WTC11 (cell line): ENCODE data around the gene CACNA1D. TPM values are rescaled to one million over a fixed set of nuclear protein-coding genes. Genes with fewer than 3 reads are reported as not detected.

Experiments
- ATAC-seq: fragments of 200-7000 bp; cut with Tn5 transposase; 2 replicates; pipeline ENCODE4 v1.10.0; 2021; ENCODE audit warnings: mild to moderate bottlenecking, moderate library complexity
- CTCF ChIA-PET: fragments of 300-600 bp; sonication (Branson Sonifier 250); formaldehyde crosslinking; loops from one replicate; lab custom pipeline; 2021; ENCODE audit warnings: antibody characterized with exemption; lab: Charles Lee
- POLR2A ChIA-PET: fragments of 350-600 bp; sonication (Branson Sonifier 250); formaldehyde crosslinking; loops from one replicate; lab custom pipeline; 2021; ENCODE audit warnings: antibody characterized with exemption; lab: Charles Lee
- DNase-seq: peaks from one replicate; pipeline ENCODE4 v3.0.0; 2021; ENCODE audit warnings: low spot score
- H3K27ac Mint-ChIP-seq: 2 replicates; pipeline ENCODE4 v1.8.0; 2021; ENCODE audit warnings: mixed read lengths
- H3K27me3 Mint-ChIP-seq: 2 replicates; pipeline ENCODE4 v1.8.0; 2021; ENCODE audit warnings: low read depth, mild to moderate bottlenecking, moderate library complexity, mixed read lengths
- H3K36me3 Mint-ChIP-seq: 2 replicates; pipeline ENCODE4 v1.8.0; 2021; ENCODE audit warnings: mixed read lengths
- H3K4me1 Mint-ChIP-seq: 2 replicates; pipeline ENCODE4 v1.8.0; 2022; ENCODE audit warnings: mixed read lengths
- H3K4me3 Mint-ChIP-seq: 2 replicates; pipeline ENCODE4 v1.8.0; 2021; ENCODE audit warnings: mild to moderate bottlenecking, moderate library complexity, mixed read lengths
- H3K9me3 Mint-ChIP-seq: 2 replicates; pipeline ENCODE4 v1.8.0; 2021; ENCODE audit warnings: mixed read lengths
- ATF6 ChIP-seq: sonication (generic); formaldehyde crosslinking; IDR thresholded peaks from 2 replicates; pipeline ENCODE4 v1.8.1; 2023; ENCODE audit warnings: mild to moderate bottlenecking, missing genetic modification reagents
- ESRRA ChIP-seq: sonication (generic); formaldehyde crosslinking; IDR thresholded peaks from 2 replicates; pipeline ENCODE4 v1.8.1; 2022; ENCODE audit warnings: mild to moderate bottlenecking, missing genetic modification reagents, borderline replicate concordance
- GRHL2 ChIP-seq: fragments of 250-450 bp; sonication (Bioruptor Pico); IDR thresholded peaks from 2 replicates; pipeline ENCODE4 v1.8.0; 2022; ENCODE audit warnings: mild to moderate bottlenecking, moderate library complexity; ENCODE audit not compliant: insufficient replicate concordance, severe bottlenecking
- JUN ChIP-seq: sonication (generic); formaldehyde crosslinking; IDR thresholded peaks from 2 replicates; pipeline ENCODE4 v1.8.0; 2023; ENCODE audit warnings: mild to moderate bottlenecking, missing genetic modification reagents
- MYBL2 ChIP-seq: sonication (generic); formaldehyde crosslinking; IDR thresholded peaks from 2 replicates; pipeline ENCODE4 v1.8.1; 2023; ENCODE audit warnings: mild to moderate bottlenecking, moderate library complexity, missing genetic modification reagents
- OVOL2 ChIP-seq: fragments of 250-450 bp; sonication (Bioruptor Pico); IDR thresholded peaks from 2 replicates; pipeline ENCODE4 v1.9.0; 2021; ENCODE audit warnings: mild to moderate bottlenecking, borderline replicate concordance
- SOX15 ChIP-seq: fragments of 250-450 bp; sonication (Bioruptor Pico); IDR thresholded peaks from 2 replicates; pipeline ENCODE4 v1.9.0; 2021; ENCODE audit warnings: mild to moderate bottlenecking
- TP53 ChIP-seq: sonication (generic); formaldehyde crosslinking; IDR thresholded peaks from 2 replicates; pipeline ENCODE4 v1.8.1; 2023; ENCODE audit warnings: mild to moderate bottlenecking, missing genetic modification reagents
- ZNF121 ChIP-seq: sonication (generic); formaldehyde crosslinking; IDR thresholded peaks from 2 replicates; pipeline ENCODE4 v1.8.0; 2023; ENCODE audit warnings: missing genetic modification reagents
- ZNF138 ChIP-seq: sonication (generic); formaldehyde crosslinking; conservative IDR thresholded peaks from 2 replicates; pipeline ENCODE4 v1.8.1; 2022; ENCODE audit warnings: mild to moderate bottlenecking, moderate library complexity, missing genetic modification reagents
- ZNF232 ChIP-seq: sonication (generic); formaldehyde crosslinking; IDR thresholded peaks from 2 replicates; pipeline ENCODE4 v1.8.0; 2022; ENCODE audit warnings: mild to moderate bottlenecking, missing genetic modification reagents
- ZNF281 ChIP-seq: sonication (generic); formaldehyde crosslinking; IDR thresholded peaks from 2 replicates; pipeline ENCODE4 v1.8.0; 2023; ENCODE audit warnings: mild to moderate bottlenecking, missing genetic modification reagents
- ZNF317 ChIP-seq: sonication (generic); formaldehyde crosslinking; IDR thresholded peaks from 2 replicates; pipeline ENCODE4 v1.8.1; 2023; ENCODE audit warnings: low read depth, mild to moderate bottlenecking, moderate library complexity, missing genetic modification reagents, borderline replicate concordance
- ZNF671 ChIP-seq: fragments of 250-450 bp; sonication (Bioruptor Pico); IDR thresholded peaks from 2 replicates; pipeline ENCODE4 v1.8.0; 2021; ENCODE audit warnings: mild to moderate bottlenecking
- total RNA-seq: library from RNA; stranded (reverse); gene quantifications from 3 replicates; pipeline ENCODE4 v1.2.3, GENCODE V29; 2021
- TF ChIP-seq, protein P1 (sequence below): fragments of 200-600 bp; IDR thresholded peaks from 2 replicates; pipeline ENCODE4 v1.8.0; 2022; ENCODE audit warnings: antibody characterized with exemption
- TF ChIP-seq, protein P2 (sequence below): sonication (generic); formaldehyde crosslinking; IDR thresholded peaks from 2 replicates; pipeline ENCODE4 v1.8.0; 2022; ENCODE audit warnings: mild to moderate bottlenecking, missing genetic modification reagents
- TF ChIP-seq, protein P3 (sequence below): sonication (generic); formaldehyde crosslinking; IDR thresholded peaks from 2 replicates; pipeline ENCODE4 v1.8.1; 2023; ENCODE audit warnings: mild to moderate bottlenecking, missing genetic modification reagents
- TF ChIP-seq, protein P4 (sequence below): sonication (generic); formaldehyde crosslinking; IDR thresholded peaks from 2 replicates; pipeline ENCODE4 v1.8.1; 2023; ENCODE audit warnings: mild to moderate bottlenecking, missing genetic modification reagents, moderate library complexity
- TF ChIP-seq, protein P5 (sequence below): sonication (generic); formaldehyde crosslinking; conservative IDR thresholded peaks from 2 replicates; pipeline ENCODE4 v1.8.1; 2023; ENCODE audit warnings: mild to moderate bottlenecking, low read depth, missing genetic modification reagents, moderate library complexity

CACNA1D gene
- total RNA-seq, 1 experiment from 2014 or later, result 2.3 TPM

DNA sequence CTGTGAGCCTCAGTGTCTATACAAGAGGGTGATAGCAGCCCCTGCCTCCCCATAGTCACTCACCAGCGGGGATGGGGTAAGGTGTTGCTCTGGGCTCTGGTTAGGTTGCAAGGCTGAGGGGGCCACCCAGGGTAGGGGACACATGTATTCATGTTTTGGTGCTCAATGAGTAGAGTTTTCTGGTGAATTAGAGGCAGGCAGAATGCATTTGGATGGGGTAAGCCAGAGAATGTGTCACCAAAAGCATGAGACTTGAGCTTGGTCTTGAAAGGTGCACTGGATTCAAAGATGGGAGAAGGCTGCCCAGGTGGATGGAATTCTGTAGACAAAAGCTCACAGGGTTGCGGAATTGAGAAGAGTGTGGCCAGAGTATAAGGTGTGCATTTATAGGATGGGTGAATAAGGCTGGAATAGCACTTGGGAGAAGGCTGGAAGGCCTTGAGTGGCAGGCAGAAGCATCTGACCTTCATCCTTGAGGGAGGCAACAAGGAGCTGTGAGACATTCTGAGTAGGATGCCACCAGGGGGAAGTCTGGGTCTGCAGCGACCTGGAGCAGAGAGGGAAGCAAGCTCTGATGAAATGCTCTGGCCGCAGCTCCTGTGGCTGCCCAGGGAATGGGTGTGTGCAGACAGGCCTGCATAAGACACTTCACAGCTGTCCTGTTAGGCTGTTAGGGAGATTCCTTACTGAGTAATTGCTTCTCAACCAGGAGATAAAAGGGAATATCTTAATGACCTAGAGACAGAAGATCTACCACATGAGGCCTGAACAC lies 202.2 kb downstream of the CACNA1D start:
- CTCF ChIA-PET, result interaction anchor here (0.7 to 1.7 kb wide), 10 partner anchors 9 to 270 kb away, joined by 3 to 14 read pairs (median 3); partner anchors contain the start of gene CACNA1D
- POLR2A ChIA-PET, result no interaction called here
- peak; percentile 64 for ATAC-seq

GRCh38 chr3:53700441-53700840 lies 206.0 kb downstream of the CACNA1D start:
- CTCF ChIA-PET, result interaction anchor here (1.7 kb wide), 1 partner anchor 44 kb away, joined by 4 read pairs; no protein-coding TSS in a partner anchor
- TF ChIP-seq ZNF138 (CRISPR knock-in tag), result no peak
- no peak for TF ChIP-seq ZNF317 (CRISPR knock-in tag)
- TF ChIP-seq, protein P1, sequence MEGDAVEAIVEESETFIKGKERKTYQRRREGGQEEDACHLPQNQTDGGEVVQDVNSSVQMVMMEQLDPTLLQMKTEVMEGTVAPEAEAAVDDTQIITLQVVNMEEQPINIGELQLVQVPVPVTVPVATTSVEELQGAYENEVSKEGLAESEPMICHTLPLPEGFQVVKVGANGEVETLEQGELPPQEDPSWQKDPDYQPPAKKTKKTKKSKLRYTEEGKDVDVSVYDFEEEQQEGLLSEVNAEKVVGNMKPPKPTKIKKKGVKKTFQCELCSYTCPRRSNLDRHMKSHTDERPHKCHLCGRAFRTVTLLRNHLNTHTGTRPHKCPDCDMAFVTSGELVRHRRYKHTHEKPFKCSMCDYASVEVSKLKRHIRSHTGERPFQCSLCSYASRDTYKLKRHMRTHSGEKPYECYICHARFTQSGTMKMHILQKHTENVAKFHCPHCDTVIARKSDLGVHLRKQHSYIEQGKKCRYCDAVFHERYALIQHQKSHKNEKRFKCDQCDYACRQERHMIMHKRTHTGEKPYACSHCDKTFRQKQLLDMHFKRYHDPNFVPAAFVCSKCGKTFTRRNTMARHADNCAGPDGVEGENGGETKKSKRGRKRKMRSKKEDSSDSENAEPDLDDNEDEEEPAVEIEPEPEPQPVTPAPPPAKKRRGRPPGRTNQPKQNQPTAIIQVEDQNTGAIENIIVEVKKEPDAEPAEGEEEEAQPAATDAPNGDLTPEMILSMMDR, result no peak
- no peak for TF ChIP-seq ZNF121 (CRISPR knock-in tag)
- no peak for TF ChIP-seq ZNF671 (CRISPR knock-in tag)
- no peak for TF ChIP-seq SOX15 (CRISPR knock-in tag)
- TF ChIP-seq ZNF281 (CRISPR knock-in tag), result no peak
- ATAC-seq (no peak), DNase-seq (no peak)
- no peaks in the 10 kb centered on the region for H3K27me3 Mint-ChIP-seq
- no peak overlapping the region for H3K27ac Mint-ChIP-seq
- H3K9me3 Mint-ChIP-seq, result no peaks in the 10 kb centered on the region
- no peak overlapping the region for H3K4me3 Mint-ChIP-seq
- POLR2A ChIA-PET, result no interaction called here
- no peaks in the 10 kb centered on the region for H3K36me3 Mint-ChIP-seq
- peaks cover 3% of the 10 kb centered on the region for H3K4me1 Mint-ChIP-seq

More for the DNA sequence above, 202.2 kb downstream of the CACNA1D start:
- Mint-ChIP-seq H3K27me3 (no peaks in the 10 kb centered on the region), H3K4me1 (no peaks in the 10 kb centered on the region), H3K4me3 (no peak overlapping the region), H3K9me3 (no peaks in the 10 kb centered on the region), H3K36me3 (no peaks in the 10 kb centered on the region), H3K27ac (no peak overlapping the region)
- no peak for DNase-seq
- TF ChIP-seq GRHL2 (no peak), ATF6 (CRISPR knock-in tag) (no peak), ESRRA (CRISPR knock-in tag) (no peak), ZNF232 (CRISPR knock-in tag) (no peak), JUN (CRISPR knock-in tag) (no peak), MYBL2 (CRISPR knock-in tag) (no peak), OVOL2 (CRISPR knock-in tag) (no peak), TP53 (CRISPR knock-in tag) (no peak)
- TF ChIP-seq, protein P2, sequence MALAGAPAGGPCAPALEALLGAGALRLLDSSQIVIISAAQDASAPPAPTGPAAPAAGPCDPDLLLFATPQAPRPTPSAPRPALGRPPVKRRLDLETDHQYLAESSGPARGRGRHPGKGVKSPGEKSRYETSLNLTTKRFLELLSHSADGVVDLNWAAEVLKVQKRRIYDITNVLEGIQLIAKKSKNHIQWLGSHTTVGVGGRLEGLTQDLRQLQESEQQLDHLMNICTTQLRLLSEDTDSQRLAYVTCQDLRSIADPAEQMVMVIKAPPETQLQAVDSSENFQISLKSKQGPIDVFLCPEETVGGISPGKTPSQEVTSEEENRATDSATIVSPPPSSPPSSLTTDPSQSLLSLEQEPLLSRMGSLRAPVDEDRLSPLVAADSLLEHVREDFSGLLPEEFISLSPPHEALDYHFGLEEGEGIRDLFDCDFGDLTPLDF (CRISPR knock-in tag), result no peak
- TF ChIP-seq, protein P3, sequence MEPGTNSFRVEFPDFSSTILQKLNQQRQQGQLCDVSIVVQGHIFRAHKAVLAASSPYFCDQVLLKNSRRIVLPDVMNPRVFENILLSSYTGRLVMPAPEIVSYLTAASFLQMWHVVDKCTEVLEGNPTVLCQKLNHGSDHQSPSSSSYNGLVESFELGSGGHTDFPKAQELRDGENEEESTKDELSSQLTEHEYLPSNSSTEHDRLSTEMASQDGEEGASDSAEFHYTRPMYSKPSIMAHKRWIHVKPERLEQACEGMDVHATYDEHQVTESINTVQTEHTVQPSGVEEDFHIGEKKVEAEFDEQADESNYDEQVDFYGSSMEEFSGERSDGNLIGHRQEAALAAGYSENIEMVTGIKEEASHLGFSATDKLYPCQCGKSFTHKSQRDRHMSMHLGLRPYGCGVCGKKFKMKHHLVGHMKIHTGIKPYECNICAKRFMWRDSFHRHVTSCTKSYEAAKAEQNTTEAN, result no peak
- TF ChIP-seq, protein P4, sequence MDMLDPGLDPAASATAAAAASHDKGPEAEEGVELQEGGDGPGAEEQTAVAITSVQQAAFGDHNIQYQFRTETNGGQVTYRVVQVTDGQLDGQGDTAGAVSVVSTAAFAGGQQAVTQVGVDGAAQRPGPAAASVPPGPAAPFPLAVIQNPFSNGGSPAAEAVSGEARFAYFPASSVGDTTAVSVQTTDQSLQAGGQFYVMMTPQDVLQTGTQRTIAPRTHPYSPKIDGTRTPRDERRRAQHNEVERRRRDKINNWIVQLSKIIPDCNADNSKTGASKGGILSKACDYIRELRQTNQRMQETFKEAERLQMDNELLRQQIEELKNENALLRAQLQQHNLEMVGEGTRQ (CRISPR knock-in tag), result no peak
- TF ChIP-seq, protein P5, sequence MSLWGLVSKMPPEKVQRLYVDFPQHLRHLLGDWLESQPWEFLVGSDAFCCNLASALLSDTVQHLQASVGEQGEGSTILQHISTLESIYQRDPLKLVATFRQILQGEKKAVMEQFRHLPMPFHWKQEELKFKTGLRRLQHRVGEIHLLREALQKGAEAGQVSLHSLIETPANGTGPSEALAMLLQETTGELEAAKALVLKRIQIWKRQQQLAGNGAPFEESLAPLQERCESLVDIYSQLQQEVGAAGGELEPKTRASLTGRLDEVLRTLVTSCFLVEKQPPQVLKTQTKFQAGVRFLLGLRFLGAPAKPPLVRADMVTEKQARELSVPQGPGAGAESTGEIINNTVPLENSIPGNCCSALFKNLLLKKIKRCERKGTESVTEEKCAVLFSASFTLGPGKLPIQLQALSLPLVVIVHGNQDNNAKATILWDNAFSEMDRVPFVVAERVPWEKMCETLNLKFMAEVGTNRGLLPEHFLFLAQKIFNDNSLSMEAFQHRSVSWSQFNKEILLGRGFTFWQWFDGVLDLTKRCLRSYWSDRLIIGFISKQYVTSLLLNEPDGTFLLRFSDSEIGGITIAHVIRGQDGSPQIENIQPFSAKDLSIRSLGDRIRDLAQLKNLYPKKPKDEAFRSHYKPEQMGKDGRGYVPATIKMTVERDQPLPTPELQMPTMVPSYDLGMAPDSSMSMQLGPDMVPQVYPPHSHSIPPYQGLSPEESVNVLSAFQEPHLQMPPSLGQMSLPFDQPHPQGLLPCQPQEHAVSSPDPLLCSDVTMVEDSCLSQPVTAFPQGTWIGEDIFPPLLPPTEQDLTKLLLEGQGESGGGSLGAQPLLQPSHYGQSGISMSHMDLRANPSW (CRISPR knock-in tag), result no peak
